HCT116 (cell line): Measurements from ENCODE around the gene S100A7. TPM values are rescaled to one million over a fixed set of nuclear protein-coding genes. Genes with fewer than 3 reads are reported as not detected.

Experiments
- ATAC-seq: fragments of 200-7000 bp; cut with Tn5 transposase; 2 replicates; pipeline ENCODE4 v1.9.1; 2020; ENCODE audit warnings: mild to moderate bottlenecking, moderate library complexity
- BruUV-seq: library from RNA; stranded (reverse); fragments of 400-500 nt; replicated peaks from 2 replicates; lab custom pipeline; 2021; lab: Mats Ljungman, UMichigan
- CTCF ChIA-PET: fragments of 300-600 bp; sonication (Branson Sonifier 250); formaldehyde crosslinking; loops from one replicate; lab custom pipeline; 2021; ENCODE audit warnings: antibody characterized with exemption; lab: Charles Lee
- POLR2A ChIA-PET: fragments of 300-600, 350-600 bp; sonication (Branson Sonifier 250); formaldehyde crosslinking; loops from one replicate; lab custom pipeline; 2021; ENCODE audit warnings: antibody characterized with exemption; lab: Charles Lee
- RAD21 ChIA-PET, 2 experiments: fragments of 300-600 bp; sonication (Branson Sonifier 250); formaldehyde crosslinking; loops; one replicate each; lab custom pipeline; 2023; ENCODE audit warnings: low total read pairs in 2 of 2; ENCODE audit not compliant: uncharacterized antibody in 2 of 2, unreplicated experiment in 2 of 2, low non-redundant PET in 1 of 2; lab: Charles Lee
- DNase-seq: peaks from one replicate; pipeline ENCODE4 v3.0.0-alpha.2; 2010; ENCODE audit warnings: low read depth, low spot score
- H2AFZ ChIP-seq: fragments of 200-600 bp; shearing (Covaris generic), sonication (generic); 2 replicates; pipeline ENCODE4 v1.6.1; 2017; ENCODE audit warnings: low read depth, mixed run types, mixed read lengths, antibody characterized with exemption, low read length; ENCODE audit not compliant: poor library complexity, severe bottlenecking
- H3K27ac ChIP-seq: 2 replicates; pipeline ENCODE4 v1.5.1; 2012; ENCODE audit warnings: low read depth, low read length
- H3K27me3 ChIP-seq: fragments of 200-600 bp; sonication (generic); 2 replicates; pipeline ENCODE4 v1.6.1; 2016; ENCODE audit warnings: mixed run types, low read length, mixed read lengths; ENCODE audit not compliant: insufficient read depth
- H3K36me3 ChIP-seq, 2 experiments: fragments of 200-500 bp in 1 of 2; fragments of 200-600 bp in 1 of 2; sonication (Bioruptor generic) in 1 of 2; sonication (generic) in 1 of 2; 2 replicates each; pipeline versions ENCODE4 v1.5.1 to v1.6.1; 2014 to 2016; ENCODE audit warnings: low read length in 2 of 2, inconsistent platforms in 1 of 2, mixed read lengths in 1 of 2, mixed run types in 1 of 2; ENCODE audit not compliant: insufficient read depth in 2 of 2, control insufficient read depth in 1 of 2
- H3K4me1 ChIP-seq, 2 experiments: fragments of 200-600 bp in 1 of 2; sonication (generic) in 1 of 2; 2 replicates each; pipeline versions ENCODE4 v1.5.1 to v1.6.1; 2012 to 2017; ENCODE audit warnings: low read length in 2 of 2, inconsistent platforms in 1 of 2, mild to moderate bottlenecking in 1 of 2, mixed read lengths in 1 of 2, mixed run types in 1 of 2, moderate library complexity in 1 of 2; ENCODE audit not compliant: insufficient read depth in 2 of 2, control insufficient read depth in 1 of 2
- H3K4me2 ChIP-seq: fragments of 200-600 bp; sonication (generic); 2 replicates; pipeline ENCODE4 v1.6.1; 2017; ENCODE audit warnings: mixed run types, low read length, mixed read lengths
- H3K4me3 ChIP-seq, 2 experiments: fragments of 200-600 bp in 1 of 2; sonication (generic) in 1 of 2; replicated peaks in 1 of 2; 2 replicates each; pipeline ENCODE4 v1.5.1; 2011 to 2016; ENCODE audit warnings: low read length in 2 of 2, control low read depth in 1 of 2, low read depth in 1 of 2, mild to moderate bottlenecking in 1 of 2, mixed read lengths in 1 of 2, mixed run types in 1 of 2
- H3K79me2 ChIP-seq: fragments of 200-600 bp; sonication (generic); 2 replicates; pipeline ENCODE4 v1.6.1; 2017; ENCODE audit warnings: mild to moderate bottlenecking, mixed run types, low read length, moderate library complexity, mixed read lengths; ENCODE audit not compliant: insufficient read depth
- H3K9ac ChIP-seq: fragments of 200-600 bp; sonication (generic); 2 replicates; pipeline ENCODE4 v1.6.1; 2016; ENCODE audit warnings: low read length, mixed read lengths
- H3K9me2 ChIP-seq: fragments of 200-600 bp; sonication (generic), shearing (Covaris generic); 2 replicates; pipeline ENCODE4 v1.6.1; 2017; ENCODE audit warnings: mixed run types, mild to moderate bottlenecking, moderate library complexity; ENCODE audit not compliant: insufficient read depth
- H3K9me3 ChIP-seq, 2 experiments: fragments of 200-500 bp in 1 of 2; fragments of 200-600 bp in 1 of 2; sonication (Bioruptor generic) in 1 of 2; sonication (generic) in 1 of 2; 2 replicates each; pipeline ENCODE4 v1.6.1; 2014 to 2017; ENCODE audit warnings: low read length in 2 of 2, mixed read lengths in 2 of 2, inconsistent platforms in 1 of 2, low read depth in 1 of 2, mild to moderate bottlenecking in 1 of 2, mixed run types in 1 of 2, moderate library complexity in 1 of 2; ENCODE audit not compliant: control insufficient read depth in 1 of 2, insufficient read depth in 1 of 2
- H4K20me1 ChIP-seq: fragments of 200-600 bp; sonication (generic), shearing (Covaris generic); 2 replicates; pipeline ENCODE4 v1.6.1; 2017; ENCODE audit warnings: mixed run types, mild to moderate bottlenecking, moderate library complexity; ENCODE audit not compliant: insufficient read depth
- ATF3 ChIP-seq: IDR thresholded peaks from 2 replicates; pipeline ENCODE4 v1.6.1; 2012
- CBX3 ChIP-seq: IDR thresholded peaks from 2 replicates; pipeline ENCODE4 v1.6.1; 2012; ENCODE audit warnings: low read depth
- CEBPB ChIP-seq: IDR thresholded peaks from 2 replicates; pipeline ENCODE4 v1.6.1; 2012; ENCODE audit warnings: low read depth
- CTCF ChIP-seq, 3 experiments: fragments of 200-600 bp in 1 of 3; sonication (generic) in 1 of 3; IDR thresholded peaks in 2 of 3; conservative IDR thresholded peaks in 1 of 3; 2 replicates each; pipeline ENCODE4 v1.5.1; 2012 to 2017; ENCODE audit warnings: low read depth in 2 of 3, low read length in 2 of 3, antibody characterized with exemption in 1 of 3, borderline replicate concordance in 1 of 3, control low read depth in 1 of 3, mild to moderate bottlenecking in 1 of 3, mixed read lengths in 1 of 3, mixed run types in 1 of 3, moderate library complexity in 1 of 3; ENCODE audit not compliant: insufficient read depth in 1 of 3
- EGR1 ChIP-seq: IDR thresholded peaks from 2 replicates; pipeline ENCODE4 v1.6.1; 2012; ENCODE audit warnings: low read depth
- ELF1 ChIP-seq: IDR thresholded peaks from 2 replicates; pipeline ENCODE4 v1.6.1; 2012; ENCODE audit warnings: low read depth, borderline replicate concordance
- EZH2phosphoT487 ChIP-seq: fragments of 200-600 bp; IDR thresholded peaks from 2 replicates; pipeline ENCODE4 v1.6.1; 2018; ENCODE audit warnings: antibody characterized with exemption, borderline replicate concordance
- FOSL1 ChIP-seq: IDR thresholded peaks from 2 replicates; pipeline ENCODE4 v1.6.1; 2012; ENCODE audit warnings: low read depth
- JUND ChIP-seq: IDR thresholded peaks from 2 replicates; pipeline ENCODE4 v1.6.1; 2012
- MAX ChIP-seq: IDR thresholded peaks from 2 replicates; pipeline ENCODE4 v1.6.1; 2012
- POLR2A ChIP-seq: IDR thresholded peaks from 2 replicates; pipeline ENCODE4 v1.7.0; 2011; ENCODE audit warnings: borderline replicate concordance; ENCODE audit not compliant: insufficient read depth, insufficient read length; ENCODE audit errors: extremely low read depth
- SIN3A ChIP-seq: IDR thresholded peaks from 2 replicates; pipeline ENCODE4 v1.6.1; 2012; ENCODE audit warnings: low read depth
- SP1 ChIP-seq: IDR thresholded peaks from 2 replicates; pipeline ENCODE4 v1.6.1; 2012; ENCODE audit warnings: low read depth
- SRF ChIP-seq: IDR thresholded peaks from 2 replicates; pipeline ENCODE4 v1.6.1; 2012; ENCODE audit warnings: low read depth
- ZNF274 ChIP-seq: fragments of 200-500 bp; sonication (Bioruptor generic); IDR thresholded peaks from 2 replicates; pipeline ENCODE4 v1.6.1; 2014; ENCODE audit warnings: mild to moderate bottlenecking, low read depth, low read length, inconsistent platforms
- intact Hi-C: fragments of 100-400 bp; cut with micrococcal nuclease; formaldehyde crosslinking; loops from 2 replicates; pipeline ENCODE4 v1.10.0; 2022
- total RNA-seq: library from RNA; stranded (reverse); gene quantifications from one replicate; pipeline ENCODE4 v1.2.1, GENCODE V29; 2021; ENCODE audit not compliant: unreplicated experiment

S100A7 gene
- total RNA-seq, 1 experiment from 2014 or later, result not detected

- ATAC-seq (no peak), DNase-seq (no peak)
- no peaks in the 10 kb centered on the region for H3K79me2 ChIP-seq
- H3K4me1 ChIP-seq, result no peaks in the 10 kb centered on the region
- no peak overlapping the region for H2AFZ ChIP-seq
- RAD21 ChIA-PET, result no interaction called here
- no peaks in the 10 kb centered on the region for H3K36me3 ChIP-seq
- H4K20me1 ChIP-seq, result no peaks in the 10 kb centered on the region
- H3K9me3 ChIP-seq, result no peaks in the 10 kb centered on the region
- H3K9ac ChIP-seq, result no peak overlapping the region
- no peak for TF ChIP-seq ELF1
- TF ChIP-seq SP1, result no peak
- TF ChIP-seq JUND, result no peak
- no peak for TF ChIP-seq ATF3
- TF ChIP-seq CTCF (IDR thresholded peaks at IDR 0.05 in 2 of 3, conservative IDR thresholded peaks at IDR 0.05 in 1 of 3; ENCODE audit: borderline replicate concordance in 1 of 3, insufficient read depth in 1 of 3, low read depth in 2 of 3, low read length in 2 of 3), result no peak
- no peak for TF ChIP-seq EGR1
- no peak for TF ChIP-seq FOSL1
- intact Hi-C loops, result no loop called here
- POLR2A ChIA-PET, result no interaction called here
- no peaks in the 10 kb centered on the region for H3K9me2 ChIP-seq
- H3K27me3 ChIP-seq, result peaks cover 91% of the 10 kb centered on the region
- BruUV-seq, result no TSS peak
- H3K4me2 ChIP-seq, result no peak overlapping the region
- no peak overlapping the region for H3K27ac ChIP-seq
- CTCF ChIA-PET, result no interaction called here
- no peak overlapping the region for H3K4me3 ChIP-seq
Observed at GRCh38 chr1:153432874-153433681, 27.4 kb downstream of the S100A7 start.

GRCh38 chr1:153431928-153432327 lies 28.5 kb downstream of the S100A7 start:
- no peak overlapping the region for H3K4me3 ChIP-seq
- H3K27ac ChIP-seq, result no peak overlapping the region
- no peak overlapping the region for H2AFZ ChIP-seq
- RAD21 ChIA-PET, result no interaction called here
- TF ChIP-seq CEBPB (no peak), SRF (no peak), POLR2A (no peak), ELF1 (no peak), EGR1 (no peak), EZH2phosphoT487 (no peak), CBX3 (no peak), SIN3A (no peak), ZNF274 (no peak), MAX (no peak)
- no peaks in the 10 kb centered on the region for H4K20me1 ChIP-seq
- no peaks in the 10 kb centered on the region for H3K9me2 ChIP-seq
- H3K4me1 ChIP-seq, result no peaks in the 10 kb centered on the region
- no TSS peak for BruUV-seq
- ATAC-seq, result no peak
- no peak overlapping the region for H3K4me2 ChIP-seq
- H3K9me3 ChIP-seq, result no peaks in the 10 kb centered on the region
- CTCF ChIA-PET, result no interaction called here
- H3K9ac ChIP-seq, result no peak overlapping the region
- intact Hi-C loops, result no loop called here
- no peak for DNase-seq
- peaks cover 91% of the 10 kb centered on the region for H3K27me3 ChIP-seq
- H3K36me3 ChIP-seq, result no peaks in the 10 kb centered on the region
- H3K79me2 ChIP-seq, result no peaks in the 10 kb centered on the region
- POLR2A ChIA-PET, result no interaction called here
